HG03095 (cell line): ENCODE data around the gene DGAT2L6.
"Not testable (repeated sequence)": the region's sequence is repeated elsewhere in the genome, so short reads cannot be mapped to it uniquely, and the experiment has no call there.

ENCODE experiments used
- ATAC-seq: cut with Tn5 transposase; IDR thresholded peaks from one replicate; pipeline ENCODE4 v1.9.1; 2021; ENCODE audit warnings: moderate library complexity; ENCODE audit not compliant: unreplicated experiment

The DGAT2L6 gene

GRCh38 chrX:70196961-70197720 lies 19.9 kb downstream of the DGAT2L6 start:
- peak; percentile 85 for ATAC-seq

DNA sequence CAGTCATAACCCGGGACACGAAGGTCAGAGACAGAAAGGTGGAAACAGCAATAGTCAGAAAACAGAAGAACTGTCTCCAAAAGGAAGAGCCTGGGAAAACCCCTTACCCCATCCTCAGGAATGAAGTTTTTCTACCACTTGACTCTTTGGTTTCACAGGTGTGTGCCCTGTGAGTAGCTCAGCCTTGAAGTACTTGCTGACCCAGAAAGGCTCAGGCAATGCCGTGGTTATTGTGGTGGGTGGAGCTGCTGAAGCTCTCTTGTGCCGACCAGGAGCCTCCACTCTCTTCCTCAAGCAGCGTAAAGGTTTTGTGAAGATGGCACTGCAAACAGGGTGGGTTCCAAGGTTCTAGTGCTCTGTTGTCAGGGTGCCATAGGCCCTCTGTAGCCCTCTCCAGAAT lies 24.4 kb downstream of the DGAT2L6 start:
- ATAC-seq = no peak

GRCh38 chrX:70208479-70208878 lies 31.2 kb downstream of the DGAT2L6 start:
- no peak for ATAC-seq

- ATAC-seq = not testable (repeated sequence)
These were observed 32.3 kb downstream of the DGAT2L6 start for GRCh38 chrX:70209570-70209969.

DNA sequence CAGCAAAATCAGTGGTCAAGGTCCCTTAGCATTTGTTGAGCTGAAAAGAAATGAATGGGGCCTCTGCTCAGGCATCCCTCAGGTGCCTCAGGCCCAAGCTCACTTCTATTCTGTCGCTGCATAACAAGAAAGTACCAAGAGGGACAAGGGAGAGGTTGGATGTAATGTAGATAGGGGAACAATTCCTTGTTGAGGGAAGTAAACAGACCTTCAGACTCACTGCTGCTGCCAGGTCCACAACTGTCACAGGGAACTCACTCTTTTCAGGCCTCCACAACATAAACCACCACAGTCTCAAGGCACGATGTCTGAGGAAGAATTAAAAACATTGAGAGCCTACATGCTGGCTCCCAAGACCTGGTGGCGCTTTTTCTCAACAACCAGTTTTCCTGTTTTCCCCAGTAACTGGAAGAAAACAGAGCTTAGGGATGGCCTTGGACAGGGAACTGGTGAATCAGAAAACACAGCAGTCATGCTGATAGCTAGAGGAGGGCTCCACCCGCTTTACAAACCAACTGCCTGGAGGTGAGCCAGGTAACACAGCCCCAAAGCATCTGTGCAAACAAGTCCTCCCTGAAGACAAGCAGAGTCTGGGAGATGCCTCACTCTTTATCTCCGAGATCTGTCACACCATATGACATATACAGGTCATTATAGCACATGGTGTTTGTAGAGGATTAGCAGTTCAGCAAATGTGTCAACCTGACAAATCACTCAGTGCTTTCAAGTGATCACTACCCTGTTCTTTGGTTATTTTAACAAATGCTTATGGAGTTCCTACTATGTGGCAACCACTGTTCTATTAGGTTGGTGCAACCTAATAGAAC lies 42.9 kb downstream of the DGAT2L6 start:
- no peak for ATAC-seq

DNA sequence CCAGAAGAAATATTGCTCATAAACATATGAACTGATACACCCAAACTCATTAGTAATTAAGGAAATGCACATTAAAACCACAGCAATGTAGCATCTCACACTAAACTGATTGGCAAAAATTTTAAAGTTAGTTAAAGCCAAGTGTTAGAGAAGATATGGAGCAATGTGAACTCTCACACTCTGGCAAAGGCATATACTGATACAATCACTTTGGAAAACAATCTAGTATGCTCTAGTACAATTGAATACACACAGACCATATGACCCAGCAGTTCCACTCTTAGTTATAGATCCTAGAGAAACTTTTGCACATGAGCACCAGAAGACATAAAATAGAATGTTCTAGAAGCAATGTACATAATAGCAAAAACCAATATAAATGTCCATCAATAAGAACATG lies 48.8 kb downstream of the DGAT2L6 start:
- ATAC-seq = no peak

- no peak for ATAC-seq
These were observed 49.4 kb downstream of the DGAT2L6 start for GRCh38 chrX:70226687-70227086.

DNA sequence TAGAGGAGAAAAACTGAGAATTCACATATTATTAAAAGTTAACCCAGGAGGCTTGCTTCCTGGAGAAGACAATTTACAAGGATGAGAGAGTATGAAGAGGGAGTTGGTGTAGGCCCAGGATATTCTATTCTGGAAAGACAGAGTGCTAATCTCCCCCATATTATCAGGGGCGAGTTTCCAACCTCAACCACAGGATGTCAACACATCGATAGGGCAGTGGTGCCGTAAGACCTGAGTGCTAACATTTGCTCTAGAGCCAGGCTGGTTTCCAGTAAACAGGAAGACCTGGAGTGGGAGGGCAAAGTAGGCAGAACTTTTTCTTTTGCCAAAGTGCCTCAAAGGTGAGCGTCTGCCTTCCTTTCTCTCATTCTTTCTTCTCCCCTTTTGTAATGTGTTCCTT lies 54.4 kb downstream of the DGAT2L6 start:
- ATAC-seq = no peak

- no peak for ATAC-seq
These were observed 57.1 kb downstream of the DGAT2L6 start, which contains the start of gene AWAT1 for GRCh38 chrX:70234355-70234754. Gene AWAT1, plus strand, starts transcription at chrX:70234655. Its CDS starts 41 bp downstream, at chrX:70234696.

DNA sequence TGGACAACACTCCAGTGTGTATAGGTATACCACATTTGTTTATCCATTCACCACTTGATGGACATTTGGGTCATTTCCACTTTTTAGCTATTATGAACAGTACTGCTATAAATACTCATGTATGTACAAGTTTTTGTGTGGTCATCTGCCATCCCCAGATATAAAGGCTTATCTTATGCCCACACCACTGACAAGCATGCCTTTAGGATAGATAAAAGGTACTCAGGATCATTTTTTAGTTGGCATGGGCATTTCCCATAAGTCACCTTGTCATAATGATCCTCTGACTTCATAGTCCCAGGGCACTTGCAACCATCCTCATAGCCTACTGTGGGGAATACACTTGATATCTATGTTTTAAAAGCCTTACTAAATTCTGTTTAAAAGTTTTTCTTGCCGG lies 63.5 kb downstream of the DGAT2L6 start:
- ATAC-seq = no peak

GRCh38 chrX:70241501-70241900 lies 64.2 kb downstream of the DGAT2L6 start:
- ATAC-seq = no peak

DNA sequence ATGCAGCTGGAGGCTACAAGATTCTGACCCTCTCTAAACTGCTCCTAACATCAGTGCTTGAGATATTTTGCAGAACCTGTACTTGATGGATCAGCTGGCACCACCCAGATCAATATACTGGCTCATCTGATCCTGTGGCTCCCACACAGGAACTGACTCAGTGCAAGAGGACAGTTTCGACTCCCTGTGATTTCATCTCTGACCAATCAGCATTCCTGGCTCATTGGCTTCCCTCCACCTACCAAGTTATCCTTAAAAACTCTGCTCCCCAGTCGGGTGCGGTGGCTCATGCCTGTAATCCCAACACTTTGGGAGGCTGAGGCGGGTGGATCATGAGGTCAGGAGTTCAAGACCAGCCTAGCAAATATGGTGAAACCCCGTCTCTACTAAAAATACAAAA lies 66.3 kb downstream of the DGAT2L6 start:
- ATAC-seq = not testable (repeated sequence)

- no peak for ATAC-seq
These were observed 67.6 kb downstream of the DGAT2L6 start for GRCh38 chrX:70244881-70245280.

GRCh38 chrX:70247252-70247651 lies 70.0 kb downstream of the DGAT2L6 start:
- no peak for ATAC-seq

DNA sequence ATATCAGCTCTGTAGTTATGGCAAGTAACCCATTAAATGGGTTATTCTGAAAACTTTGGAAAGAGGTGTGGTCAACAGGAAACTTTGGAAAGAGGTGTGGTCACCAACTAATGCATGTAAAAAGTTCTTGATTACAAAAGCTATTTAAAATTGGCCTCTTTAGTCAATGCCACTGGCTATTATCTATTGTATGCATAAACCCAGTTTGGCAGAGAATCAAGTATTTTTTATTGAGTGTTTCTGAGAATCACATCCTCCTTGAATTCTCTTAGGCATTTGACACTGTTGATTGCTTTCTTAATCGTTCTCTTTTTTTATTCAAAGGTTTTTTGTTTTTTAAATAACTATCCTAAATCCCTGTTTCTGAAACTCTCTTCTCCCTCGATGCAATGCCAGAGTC lies 75.2 kb downstream of the DGAT2L6 start:
- no peak for ATAC-seq

- ATAC-seq = no peak
These were observed 76.2 kb downstream of the DGAT2L6 start for GRCh38 chrX:70253377-70254062.

DNA sequence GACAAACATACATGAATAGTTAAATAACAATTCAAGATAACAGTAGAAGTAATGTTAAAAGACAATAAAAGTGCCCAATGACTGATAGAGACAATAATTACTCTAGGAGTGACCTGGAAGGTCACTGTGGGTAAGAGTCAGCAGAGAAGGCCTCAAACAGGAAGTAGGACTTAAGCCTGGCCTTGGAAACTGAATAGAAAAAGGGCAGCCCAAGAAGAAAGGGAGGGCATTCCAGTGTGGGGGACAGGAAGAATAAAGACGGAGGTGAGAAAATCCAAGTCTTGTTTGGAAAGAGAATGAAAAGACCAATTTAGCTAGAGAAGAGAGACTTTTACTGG lies 76.7 kb downstream of the DGAT2L6 start:
- ATAC-seq = no peak

DNA sequence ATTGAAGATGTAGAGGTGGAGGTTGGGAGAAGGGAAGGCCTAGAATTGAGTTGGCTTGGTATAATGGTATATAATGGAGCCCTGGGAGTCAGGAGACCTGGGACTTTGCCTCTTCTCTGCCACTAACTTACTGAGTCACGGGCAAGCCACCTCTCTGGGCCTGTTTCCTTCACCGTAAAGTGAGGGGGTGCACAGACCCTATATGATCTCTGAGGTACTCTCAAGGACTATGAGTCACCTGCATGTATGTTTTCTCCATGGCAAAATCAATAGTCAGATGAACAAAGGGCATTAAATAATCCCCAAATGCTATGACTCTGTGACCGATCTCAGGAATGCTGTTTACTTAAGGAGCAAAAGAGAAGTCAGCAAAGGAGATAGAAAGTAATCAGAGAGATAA lies 77.6 kb downstream of the DGAT2L6 start:
- ATAC-seq = no peak
